ENCODE data around the gene DSCAM.
"Not testable (repeated sequence)": the region's sequence is repeated elsewhere in the genome, so short reads cannot be mapped to it uniquely, and the experiment has no call there.

The DSCAM gene

DNA sequence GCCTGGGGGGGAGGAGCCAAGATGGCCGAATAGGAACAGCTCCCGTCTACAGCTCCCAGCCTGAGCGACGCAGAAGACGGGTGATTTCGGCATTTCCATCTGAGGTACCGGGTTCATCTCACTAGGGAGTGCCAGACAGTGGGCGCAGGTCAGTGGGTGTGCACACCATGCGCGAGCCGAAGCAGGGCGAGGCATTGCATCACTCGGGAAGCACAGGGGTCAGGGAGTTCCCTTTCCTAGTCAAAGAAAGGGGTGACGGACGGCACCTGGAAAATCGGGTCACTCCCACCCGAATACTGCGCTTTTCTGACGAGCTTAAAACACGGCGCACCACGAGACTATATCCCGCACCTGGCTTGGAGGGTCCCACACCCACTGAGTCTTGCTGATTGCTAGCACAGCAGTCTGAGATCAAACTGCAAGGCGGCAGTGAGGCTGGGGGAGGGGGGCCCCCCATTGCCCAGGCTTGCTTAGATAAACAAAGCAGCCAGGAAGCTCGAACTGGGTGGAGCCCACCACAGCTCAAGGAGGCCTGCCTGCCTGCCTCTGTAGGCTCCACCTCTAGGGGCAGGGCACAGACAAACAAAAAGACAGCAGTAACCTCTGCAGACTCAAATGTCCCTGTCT lies 813.7 kb downstream of the DSCAM start:
- not testable (repeated sequence) for DNase-seq

GRCh38 chr21:40029888-40030287 lies 817.1 kb downstream of the DSCAM start:
- DNase-seq = no peak

- DNase-seq = not testable (repeated sequence)
Observed at GRCh38 chr21:40028393-40028792, 818.6 kb downstream of the DSCAM start.

GRCh38 chr21:40021558-40022351 lies 825.2 kb downstream of the DSCAM start:
- no peak for DNase-seq

- no peak for DNase-seq
Observed at GRCh38 chr21:40020651-40021050, 826.3 kb downstream of the DSCAM start.

DNA sequence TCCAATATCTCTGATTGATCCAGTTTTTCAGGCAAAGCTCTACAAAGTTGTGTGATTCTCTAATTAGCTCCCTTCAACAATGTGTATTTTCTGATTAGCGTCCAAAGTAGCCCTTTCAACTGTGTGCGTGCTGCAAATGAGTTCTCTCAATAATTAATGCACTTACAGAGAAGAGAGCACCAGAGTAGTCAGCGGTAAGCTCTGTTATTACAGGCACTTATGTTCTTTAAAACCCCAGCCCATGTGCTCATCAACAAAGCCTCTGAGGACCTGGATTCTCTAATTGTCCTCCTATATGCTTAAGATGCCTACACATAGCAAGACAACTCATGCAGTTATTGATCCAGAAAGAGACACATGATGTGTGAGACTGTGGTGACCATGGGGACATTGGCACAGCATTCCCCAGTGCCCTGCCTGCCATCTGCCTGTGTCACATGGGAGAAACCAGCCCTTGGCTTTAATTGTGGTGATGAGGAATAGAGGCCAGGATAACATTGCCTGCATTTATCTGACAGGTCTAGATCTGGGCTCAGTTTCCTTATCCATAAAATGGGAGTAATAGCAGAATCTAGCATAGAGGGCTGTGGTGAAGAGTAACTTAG lies 828.0 kb downstream of the DSCAM start:
- no peak for DNase-seq

DNA sequence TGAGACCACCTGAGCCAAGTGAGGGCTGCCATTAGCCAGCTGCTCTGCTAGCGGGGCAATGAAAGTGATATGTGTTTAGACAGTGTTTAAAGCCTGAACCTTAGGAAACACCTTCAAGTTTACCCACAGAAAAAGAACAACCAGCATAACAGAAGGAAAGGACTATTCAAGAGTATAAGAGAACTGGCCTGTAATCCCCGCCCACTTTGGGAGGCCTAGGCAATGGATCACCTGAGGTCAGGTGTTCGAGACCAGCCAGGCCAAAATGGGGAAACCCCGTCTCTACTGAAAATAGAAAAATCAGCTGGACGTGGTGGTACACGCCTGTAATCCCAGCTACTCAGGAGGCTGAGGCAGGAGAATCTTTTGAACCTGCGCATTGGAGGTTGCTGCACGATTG lies 830.3 kb downstream of the DSCAM start:
- DNase-seq = no peak

DNA sequence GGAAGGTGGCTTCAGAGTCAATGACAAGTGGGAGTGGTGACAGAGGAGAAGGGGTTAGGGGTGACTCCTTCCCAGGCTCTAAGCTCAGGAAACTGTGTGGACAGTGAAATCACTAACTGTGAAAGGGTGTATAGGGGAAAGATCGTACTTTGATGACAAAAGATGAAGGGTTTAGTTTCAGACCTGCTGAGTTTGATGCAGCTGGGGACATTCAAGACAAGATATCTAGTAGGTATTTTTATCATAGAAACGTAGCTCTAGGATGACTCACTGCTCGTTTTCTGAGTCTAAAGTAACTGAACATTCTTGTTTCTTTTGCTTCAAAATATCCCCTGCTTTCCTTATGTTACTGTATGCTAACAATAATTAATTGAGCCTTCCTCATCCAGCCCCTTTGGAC lies 830.7 kb downstream of the DSCAM start:
- no peak for DNase-seq

DNA sequence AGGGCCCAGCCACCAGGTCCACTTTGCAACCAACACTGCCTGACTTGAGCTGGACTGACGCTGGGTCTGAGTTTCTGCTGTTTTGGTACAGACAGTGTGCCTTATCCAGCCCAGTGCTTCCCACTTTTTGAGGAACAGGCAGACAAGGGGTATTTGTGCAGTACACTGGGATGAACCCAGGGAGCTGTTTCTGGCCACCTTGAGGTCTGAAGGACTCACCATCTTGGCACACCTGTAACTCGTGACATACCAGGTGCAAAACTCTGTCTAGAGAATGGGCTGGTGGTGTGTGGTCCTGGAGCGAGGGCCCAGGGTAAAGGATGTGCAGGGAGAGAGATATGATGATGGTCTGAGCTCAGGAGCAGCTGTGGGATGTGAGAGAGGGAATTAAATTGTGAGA lies 831.1 kb downstream of the DSCAM start:
- no peak for DNase-seq

DNA sequence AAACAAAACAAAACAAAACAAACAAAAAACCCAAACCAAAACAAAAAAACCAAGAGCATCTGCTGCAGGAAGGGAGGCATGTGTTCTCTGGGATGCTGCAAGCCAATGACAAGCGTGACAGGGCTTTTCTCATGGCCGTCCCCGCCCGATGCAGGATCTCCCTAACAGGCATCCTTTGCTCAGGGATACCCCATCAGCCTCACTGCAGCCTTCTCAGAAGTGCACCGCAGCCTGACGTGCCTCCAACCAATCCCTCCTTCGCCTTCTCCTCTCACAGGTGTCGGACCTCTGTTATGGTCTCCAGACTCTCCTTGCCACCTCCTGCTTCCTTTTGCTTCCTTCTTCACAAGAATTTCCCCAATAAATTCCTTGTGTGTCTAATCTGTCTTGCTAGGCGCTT lies 832.6 kb downstream of the DSCAM start:
- no peak for DNase-seq

DNA sequence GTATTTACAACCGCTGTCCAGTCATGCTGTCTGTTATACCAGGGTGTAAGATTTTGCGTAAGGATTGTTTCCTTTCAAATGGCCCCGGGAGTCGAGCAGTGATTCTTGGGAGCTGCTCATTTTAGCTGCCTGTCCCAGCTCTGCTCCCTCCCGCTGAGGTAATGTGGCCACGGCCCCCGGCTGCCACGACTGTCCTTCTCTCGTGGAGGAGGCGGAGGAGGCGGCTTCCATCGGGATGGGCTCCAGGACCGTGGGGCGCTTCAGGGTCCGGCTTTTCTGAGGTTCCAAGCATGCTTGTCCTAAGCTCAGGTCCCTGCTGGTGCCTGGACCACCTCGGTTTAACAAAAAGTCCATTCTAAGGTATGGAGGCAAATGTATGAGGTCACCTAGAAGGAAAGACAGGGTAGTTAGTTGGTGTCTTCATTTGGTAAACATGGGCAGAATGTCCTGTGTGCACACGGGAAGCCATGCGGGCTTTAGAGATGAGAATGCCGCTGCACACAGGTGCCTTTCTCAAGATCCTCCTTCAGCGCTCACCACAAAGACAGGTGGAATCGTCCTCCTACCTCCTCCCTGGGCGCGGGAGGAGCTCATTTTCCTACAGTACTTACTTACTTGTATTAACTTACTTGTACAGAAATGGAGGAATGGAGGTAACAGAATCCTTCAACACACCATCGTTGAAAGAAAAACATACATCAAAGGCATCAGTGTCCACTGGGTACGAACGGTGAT lies 833.8 kb downstream of the DSCAM start:
- DNase-seq = no peak

DNA sequence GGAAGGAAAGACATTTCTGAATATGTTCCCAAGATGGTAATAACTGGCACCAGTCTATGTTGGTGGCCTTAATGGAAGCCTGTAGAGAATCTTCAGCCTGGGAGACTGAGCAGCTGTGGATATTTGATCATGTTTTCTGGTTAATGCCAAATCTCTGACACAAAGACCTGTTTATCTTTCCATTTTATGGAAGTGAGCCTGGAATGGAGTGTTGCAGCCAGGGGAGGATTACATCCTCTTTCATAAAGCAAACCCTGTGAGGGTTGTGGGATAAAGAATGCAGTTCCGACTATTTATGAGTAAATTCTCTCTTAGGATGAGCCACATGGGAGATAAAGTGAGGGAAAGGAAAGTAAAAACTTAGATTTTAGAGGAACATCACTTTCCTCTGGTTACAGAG lies 835.6 kb downstream of the DSCAM start:
- DNase-seq = no peak

DNA sequence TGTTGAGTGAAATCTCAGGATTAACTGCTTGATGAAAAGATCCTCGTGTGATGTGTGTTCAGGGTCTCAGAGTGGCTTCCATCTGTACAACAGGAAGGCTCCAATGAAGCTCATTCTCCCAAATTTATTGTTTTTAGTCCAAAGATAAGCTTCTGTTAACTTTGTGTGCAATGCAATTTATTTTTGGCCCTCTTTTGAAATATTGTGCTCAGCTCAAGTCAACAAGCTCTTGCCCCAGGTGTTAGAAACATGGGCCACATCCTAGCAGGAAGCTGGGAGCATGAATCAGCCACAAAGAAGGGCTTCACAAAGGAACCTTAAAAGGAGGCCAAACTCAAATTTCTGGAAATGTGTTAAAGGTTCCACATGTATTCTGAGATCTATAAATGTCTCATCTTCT lies 844.0 kb downstream of the DSCAM start:
- no peak for DNase-seq

GRCh38 chr21:39984286-39984991 lies 862.5 kb downstream of the DSCAM start:
- DNase-seq = peak; percentile 40

- DNase-seq = no peak
Observed at GRCh38 chr21:39980241-39980820, 866.6 kb downstream of the DSCAM start.

GRCh38 chr21:39979321-39979720 lies 867.6 kb downstream of the DSCAM start:
- DNase-seq = no peak

DNA sequence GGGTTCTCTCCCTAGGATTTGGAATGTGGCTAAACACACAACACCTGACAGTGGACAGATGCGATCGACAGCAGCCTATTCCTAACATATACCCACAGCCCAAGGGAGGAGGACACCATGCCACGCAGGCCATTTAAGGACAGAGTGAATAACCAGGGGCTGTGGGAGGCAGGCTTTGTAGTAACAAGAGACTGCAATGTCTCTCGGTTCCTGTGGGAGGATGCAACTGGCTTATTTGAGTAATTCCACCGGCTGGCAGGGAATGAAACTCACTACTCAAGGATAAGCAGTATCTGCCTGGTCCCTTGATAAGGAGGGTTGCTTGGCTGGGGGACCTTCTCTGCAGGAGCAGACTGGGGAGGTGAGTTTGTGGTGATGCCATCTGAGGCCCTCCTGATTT lies 870.2 kb downstream of the DSCAM start:
- peak; percentile 16 for DNase-seq

DNA sequence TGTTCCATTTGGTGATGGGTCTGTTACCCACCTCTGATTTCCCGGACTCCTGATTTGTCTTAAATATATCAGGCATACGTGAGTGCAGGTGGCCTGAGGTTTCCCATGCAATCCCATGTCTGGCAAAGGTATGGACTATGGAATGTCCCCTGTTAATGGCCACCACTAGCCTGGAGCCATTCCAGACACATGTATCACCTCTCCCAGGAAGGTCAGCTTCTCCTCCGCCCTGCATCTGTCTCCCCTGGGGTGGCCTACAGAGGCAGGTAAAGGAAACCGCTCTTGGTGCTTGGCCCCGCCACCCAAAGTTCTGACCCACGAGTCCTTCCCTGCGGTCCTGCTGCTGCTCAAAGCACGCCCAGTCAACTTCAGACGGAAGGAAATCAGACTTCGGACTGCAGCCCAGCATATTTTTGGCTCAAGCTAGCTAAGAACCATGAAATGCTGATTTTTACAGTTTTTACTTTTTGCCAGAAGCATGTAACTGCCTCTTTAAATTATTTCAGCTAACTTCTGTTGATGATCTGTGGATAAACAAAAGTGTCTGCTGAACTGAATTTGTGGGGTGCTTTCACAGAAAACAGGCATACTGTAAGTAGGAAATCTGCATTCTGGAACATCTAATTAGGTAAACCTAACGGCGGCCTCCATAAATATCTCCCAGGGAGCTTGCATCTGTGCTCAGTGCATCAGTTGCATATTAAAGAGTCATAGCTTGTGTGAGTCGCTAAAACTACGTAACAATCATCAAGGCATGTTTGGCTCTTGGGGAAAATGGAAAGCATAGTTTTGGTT lies 873.8 kb downstream of the DSCAM start:
- no peak for DNase-seq

GRCh38 chr21:39972471-39972870 lies 874.5 kb downstream of the DSCAM start:
- DNase-seq = no peak

- DNase-seq = no peak
Observed at GRCh38 chr21:39971956-39972355, 875.0 kb downstream of the DSCAM start.
